DMS153 treated with DMSO at 0.1 percent for 48 hours (cell line): ENCODE results near the gene LY6G6F.
A peak's percentile ranks its signal among the peaks of the same experiment; 100 is the strongest.

Experiments
- DNase-seq: peaks from one replicate; lab custom pipeline; 2025; ENCODE audit not compliant: unreplicated experiment; lab: John Stamatoyannopoulos, UW

LY6G6F gene

DNA sequence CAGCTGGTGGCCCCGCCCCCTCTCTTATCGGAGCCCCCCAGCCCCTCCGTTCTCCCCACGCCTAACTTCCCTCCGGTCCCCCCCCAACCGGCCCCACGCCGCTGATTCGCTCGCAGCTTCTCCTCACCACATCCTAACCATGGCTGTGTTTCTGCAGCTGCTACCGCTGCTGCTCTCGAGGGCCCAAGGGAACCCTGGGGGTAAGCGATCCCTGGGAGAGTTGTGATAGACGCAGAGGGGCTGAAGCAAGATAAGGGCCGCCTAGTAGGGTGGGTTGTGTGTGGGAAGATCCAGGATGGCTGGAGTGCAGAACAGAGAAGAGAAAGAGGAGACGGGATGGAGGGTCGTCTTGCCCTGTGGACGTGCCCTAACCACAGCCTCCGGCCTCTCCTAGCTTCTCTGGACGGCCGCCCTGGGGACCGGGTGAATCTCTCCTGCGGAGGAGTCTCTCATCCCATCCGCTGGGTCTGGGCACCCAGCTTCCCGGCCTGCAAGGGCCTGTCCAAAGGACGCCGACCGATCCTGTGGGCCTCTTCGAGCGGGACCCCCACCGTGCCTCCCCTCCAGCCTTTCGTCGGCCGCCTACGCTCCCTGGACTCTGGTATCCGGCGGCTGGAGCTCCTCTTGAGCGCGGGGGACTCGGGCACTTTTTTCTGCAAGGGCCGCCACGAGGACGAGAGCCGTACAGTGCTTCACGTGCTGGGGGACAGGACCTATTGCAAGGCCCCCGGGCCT, 16.7 kb downstream of the LY6G6F start, which contains the start of gene MPIG6B:
TSS of gene MPIG6B (plus strand) at position 129 of the 735 bp plus-strand sequence. CDS start at position 140, 11 bp downstream.
- no peak for DNase-seq

GRCh38 chr6:31723980-31724691, 17.5 kb downstream of the LY6G6F start:
- no peak for DNase-seq

DNA sequence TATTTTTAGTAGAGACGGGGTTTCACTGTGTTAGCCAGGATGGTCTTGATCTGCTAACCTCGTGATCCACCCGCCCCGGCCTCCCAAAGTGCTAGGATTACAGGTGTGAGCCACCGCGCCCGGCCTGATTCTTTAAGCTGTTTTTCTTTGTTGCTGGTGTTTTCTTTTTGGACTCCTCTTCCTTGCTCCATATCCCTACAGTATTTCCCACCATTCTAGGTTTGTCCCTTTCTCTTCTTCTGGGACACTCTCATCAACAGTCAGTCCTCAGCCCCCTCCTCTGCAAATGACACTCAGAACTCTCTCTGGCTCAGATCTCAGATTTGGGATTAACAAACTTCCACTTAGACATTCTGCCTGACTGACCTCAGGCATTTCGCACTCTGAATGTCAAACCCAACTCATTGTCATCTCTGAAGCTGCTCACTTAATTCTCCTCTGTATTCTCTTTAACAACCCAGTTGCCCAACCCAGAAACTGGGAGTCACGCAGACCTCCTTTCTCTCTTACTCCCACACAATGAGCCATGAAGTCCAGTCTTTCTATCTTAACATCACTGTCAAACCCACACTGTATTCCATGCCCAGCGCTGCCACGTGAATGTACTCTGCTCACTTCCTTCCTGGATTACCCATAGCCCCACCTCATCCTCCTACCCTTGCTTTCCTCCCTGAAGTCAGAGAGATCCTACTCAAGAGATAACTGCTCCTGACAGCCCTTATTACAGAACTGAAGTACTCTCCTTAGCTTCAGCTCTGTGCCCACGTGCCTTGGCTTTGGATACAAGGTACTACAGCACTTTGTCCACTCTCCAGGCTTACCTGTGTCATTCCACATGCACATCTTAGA, 19.1 kb downstream of the LY6G6F start:
- no peak for DNase-seq

DNA sequence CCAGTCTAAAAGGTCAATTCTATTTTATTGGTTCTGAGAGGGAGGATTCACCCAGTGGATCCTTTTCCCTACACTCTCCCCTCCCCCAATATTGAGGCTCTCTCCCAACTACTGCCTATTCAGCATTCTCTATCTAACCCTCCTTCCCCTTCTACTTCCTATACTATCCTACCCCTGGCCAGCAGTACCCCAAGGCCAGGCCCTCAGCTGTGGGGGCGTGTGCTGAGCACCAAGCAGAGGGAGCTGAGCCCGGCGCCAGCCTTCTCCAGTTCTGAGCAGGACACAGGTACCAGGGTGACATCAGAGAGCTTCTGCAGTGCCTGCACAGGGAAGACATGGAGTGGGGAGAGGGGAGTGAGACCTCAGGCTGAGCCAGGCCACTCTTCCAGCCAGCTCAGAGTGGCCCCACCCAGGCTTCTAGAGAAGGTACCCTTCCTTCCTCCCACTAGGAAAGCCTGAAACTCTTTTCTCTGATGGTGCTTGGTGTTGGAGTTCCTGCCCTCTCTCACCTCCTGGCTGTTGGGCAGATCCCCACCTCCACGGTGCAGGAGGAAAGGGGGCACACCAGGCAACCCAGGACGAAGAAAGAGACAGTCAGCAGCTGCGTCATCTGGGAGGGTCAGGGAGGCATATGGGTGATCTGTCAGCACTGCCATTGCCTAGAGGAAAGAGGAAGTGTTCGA, 20.5 kb downstream of the LY6G6F start:
- DNase-seq, result no peak

- DNase-seq, result no peak
Measured at GRCh38 chr6:31727717-31728671, 21.3 kb downstream of the LY6G6F start.

GRCh38 chr6:31728767-31729514, 22.3 kb downstream of the LY6G6F start, which contains the start of gene DDAH2:
TSS of gene DDAH2 (minus strand) at chr6:31729299. CDS start at chr6:31729161, 138 bp downstream.
- no peak for DNase-seq

DNA sequence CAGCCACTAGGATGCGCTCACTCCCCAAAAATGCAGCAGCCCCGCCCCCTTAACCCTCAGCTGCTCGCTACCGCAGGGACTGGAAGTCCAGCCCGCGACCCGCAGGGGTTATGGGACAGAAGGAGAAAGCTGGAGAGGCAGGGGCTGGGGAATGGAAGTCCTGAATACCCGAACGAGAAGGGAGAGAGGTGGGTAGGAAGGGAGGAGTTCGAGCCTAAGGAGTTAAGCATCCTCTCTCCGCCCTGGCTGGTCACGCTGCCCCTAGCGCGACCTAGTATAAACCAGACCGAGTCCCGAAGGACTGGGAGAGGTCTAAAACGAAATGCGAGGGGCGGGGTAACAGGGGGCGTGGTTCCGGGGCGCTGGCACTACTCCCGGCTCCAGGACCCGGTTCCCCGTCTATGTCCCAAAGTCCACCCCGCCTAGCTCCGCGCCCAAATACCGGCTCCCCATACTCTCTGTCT, 22.9 kb downstream of the LY6G6F start:
- DNase-seq, result peak; percentile 77

DNA sequence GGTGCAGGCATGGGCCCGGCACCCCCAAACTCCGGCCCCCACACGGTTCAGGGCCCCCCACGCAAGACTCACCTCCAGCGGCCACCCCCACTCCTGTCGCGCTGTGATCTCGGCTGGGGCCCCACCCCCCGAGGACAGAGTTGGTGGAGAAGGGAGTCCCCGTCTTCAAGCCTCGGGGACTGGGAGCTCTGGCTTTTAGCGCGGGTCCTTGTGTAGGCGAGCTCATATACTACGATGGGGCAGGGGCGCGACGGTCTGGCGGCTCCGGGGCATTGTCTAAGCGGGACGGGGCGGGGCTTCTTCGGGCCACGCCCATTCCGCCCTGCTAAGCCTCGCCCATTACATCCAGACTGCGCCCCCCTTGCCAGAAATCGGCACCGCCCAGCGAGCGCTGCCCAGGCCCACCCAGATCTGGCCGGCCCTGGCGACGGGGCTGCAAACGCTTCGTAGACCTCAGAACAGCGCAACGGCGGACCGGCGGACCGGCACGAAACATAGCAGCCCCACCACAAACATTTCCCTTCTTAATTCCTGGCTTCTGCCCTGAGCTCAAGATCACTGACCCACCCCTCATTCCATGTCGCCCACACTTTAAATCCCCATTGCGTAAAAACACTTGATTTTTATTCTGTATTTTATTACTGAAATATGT, 23.4 kb downstream of the LY6G6F start:
- DNase-seq, result peak; percentile 75

GRCh38 chr6:31730631-31731086, 24.0 kb downstream of the LY6G6F start:
- no peak for DNase-seq

- no peak for DNase-seq
Measured at GRCh38 chr6:31732029-31732428, 25.4 kb downstream of the LY6G6F start.

DNA sequence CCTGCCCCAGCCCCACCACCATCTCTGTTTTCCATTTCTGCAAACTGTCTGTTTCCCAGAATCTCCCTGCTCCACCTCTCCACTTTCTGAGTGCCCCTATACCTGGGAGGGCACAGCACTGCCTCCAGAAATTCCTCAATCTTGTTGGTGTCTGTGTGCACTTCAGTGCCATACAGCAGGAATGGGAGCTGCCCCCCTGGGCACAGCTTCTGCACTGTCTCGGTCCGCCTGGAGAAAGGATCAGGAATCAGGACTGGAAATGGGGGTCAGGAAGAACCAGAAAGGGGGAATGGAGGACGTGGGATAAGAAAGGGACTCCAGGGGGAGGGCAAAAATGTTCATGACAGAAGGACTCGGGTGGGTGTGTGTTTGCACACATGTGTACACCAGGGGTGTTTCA, 27.1 kb downstream of the LY6G6F start:
- DNase-seq, result no peak

DNA sequence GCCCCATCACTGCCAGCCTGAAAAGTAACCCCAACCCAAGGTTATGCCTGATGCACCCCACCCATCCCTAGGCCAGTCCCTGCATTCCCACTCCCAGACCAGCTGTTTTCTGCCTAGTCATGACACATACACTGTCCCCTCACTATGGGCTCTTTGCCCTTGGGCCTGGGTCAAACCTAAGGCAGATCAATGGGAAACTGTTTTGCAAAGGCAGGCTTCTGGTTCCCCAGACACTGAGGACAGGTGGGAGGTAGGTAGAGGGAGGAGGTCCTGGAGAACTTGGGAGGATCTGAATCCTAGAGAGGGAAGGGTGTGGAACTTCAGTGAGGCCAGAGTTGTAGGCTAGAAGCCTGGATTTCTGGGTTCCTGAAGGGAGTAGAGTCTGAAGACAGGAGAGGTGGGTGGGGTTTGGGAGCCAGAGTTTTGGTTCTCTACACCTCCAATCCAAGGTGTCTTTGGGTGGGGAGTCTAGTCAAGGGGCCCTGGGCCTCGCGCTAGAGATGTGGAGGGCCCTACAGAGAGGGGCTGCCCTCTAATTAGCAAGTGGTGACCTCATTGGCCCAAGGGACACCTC, 27.7 kb downstream of the LY6G6F start:
- no peak for DNase-seq

DNA sequence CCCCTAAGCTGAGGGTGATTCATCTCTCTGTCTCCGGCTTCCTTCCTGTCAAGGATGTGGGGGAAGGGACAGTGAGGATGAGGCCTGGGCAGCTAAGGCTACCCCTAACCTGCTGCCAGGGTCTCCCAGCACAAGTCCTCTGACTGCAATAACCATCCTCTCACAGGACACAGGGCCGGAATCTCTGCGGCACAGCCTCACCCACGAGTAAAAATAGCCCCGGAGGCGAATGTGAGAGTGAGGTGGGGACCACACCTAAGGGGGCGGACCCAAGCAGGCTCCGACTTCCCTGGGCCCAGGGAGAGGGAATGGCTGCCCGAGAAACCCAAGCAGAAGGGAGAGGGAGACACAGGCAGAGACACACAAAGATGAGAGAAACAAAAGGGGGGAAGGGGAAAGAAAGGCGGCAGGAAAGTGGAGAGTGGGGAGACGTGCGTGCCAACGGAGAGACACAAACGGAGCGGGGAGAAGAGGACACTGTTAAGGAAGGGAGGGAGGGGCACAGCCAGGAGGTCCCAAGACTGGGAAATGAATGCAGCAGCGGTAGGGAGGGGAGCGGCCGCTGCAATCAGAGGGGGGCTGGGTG, 28.2 kb downstream of the LY6G6F start:
- peak; percentile 18 for DNase-seq

- DNase-seq, result peak; percentile 74
Measured at GRCh38 chr6:31736021-31736767, 29.5 kb downstream of the LY6G6F start, which contains the start of gene CLIC1. TSS of gene CLIC1 (minus strand) at chr6:31736530. CDS start at chr6:31736300, 230 bp downstream.

DNA sequence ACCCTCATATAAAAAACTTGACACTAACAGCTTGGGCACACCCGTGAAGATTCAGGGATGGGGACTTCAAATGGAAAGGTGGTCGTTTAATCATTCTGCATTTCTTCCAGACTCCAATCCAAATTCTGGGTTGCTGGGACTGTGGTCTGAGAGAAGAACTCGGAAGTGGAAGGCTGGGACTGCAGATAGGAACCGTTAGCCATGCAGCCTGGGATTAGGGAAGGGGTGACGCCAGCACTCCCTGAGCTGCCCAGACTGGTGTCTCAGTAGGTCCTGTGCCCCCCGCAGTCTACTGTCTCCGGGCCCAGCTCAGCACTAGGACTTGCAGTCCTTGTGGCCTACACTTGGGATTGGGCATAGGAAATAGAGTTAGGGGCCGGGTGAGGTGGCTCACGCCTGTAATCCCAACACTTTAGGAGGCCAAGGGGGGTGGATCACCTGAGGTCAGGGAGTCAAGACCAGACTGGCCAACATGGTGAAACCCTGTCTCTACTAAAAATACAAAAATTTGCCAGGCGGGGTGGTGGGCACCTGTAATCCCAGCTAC, 30.2 kb downstream of the LY6G6F start:
- no peak for DNase-seq

DNA sequence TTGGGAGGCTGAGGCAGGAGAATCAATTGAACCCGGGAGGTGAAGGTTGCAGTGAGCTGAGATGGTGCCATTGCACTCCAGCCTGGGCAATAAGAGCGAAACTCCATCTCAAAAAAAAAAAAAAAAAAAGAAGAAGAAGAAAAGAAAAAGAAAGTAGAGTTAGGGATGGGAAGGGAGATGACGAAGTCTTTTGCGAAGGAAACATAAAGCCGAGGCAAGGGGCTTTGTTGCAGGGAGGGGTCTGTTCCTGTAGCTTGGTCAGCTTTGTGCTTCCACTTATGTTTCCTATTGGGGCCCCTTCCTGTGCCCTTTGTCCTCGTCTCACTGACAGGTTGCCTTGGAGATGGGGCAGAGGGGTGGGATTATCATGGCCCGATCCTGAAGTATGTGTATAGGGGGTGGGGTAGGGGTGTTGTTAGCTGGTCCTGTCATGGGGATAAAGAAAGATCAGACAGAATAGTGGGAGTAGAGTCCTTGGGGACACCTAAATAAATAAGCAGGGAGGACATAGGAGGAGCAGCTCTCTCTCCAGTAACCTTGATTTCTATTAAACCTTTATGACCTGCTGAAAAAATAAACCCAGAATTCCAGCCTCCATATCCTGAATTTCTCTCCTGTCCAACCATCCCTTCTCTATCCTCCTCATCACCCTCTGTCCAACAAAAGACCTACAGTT, 30.8 kb downstream of the LY6G6F start:
- DNase-seq, result peak; percentile 80
